Bronchial epithelial cell (primary cell): ENCODE results near the gene LCOR. TPM values are rescaled to one million over a fixed set of nuclear protein-coding genes. Genes with fewer than 3 reads are reported as not detected.

Experiments used
- DNase-seq: peaks from one replicate; pipeline ENCODE4 v3.0.0-alpha.2; 2010; ENCODE audit warnings: low read depth
- FAIRE-seq: peaks from 2 replicates; lab custom pipeline; 2011; peaks lifted over from hg19 to GRCh38; lab: Jason Lieb, UNC
- H3K27me3 ChIP-seq: 2 replicates; pipeline ENCODE4 v1.5.1; 2011; ENCODE audit warnings: low read length; ENCODE audit not compliant: control insufficient read depth, insufficient read depth
- H3K36me3 ChIP-seq: 2 replicates; pipeline ENCODE4 v1.5.1; 2011; ENCODE audit warnings: low read length; ENCODE audit not compliant: control insufficient read depth, insufficient read depth
- H3K4me3 ChIP-seq: 2 replicates; pipeline ENCODE4 v1.5.1; 2011; ENCODE audit warnings: mild to moderate bottlenecking, low read depth, low read length, control low read depth
- total RNA-seq: library from RNA; depleted of rRNA; stranded (reverse); fragments of >200 nt; gene quantifications from 2 replicates; pipeline ENCODE4 v1.2.1, GENCODE V29; 2014
- TF ChIP-seq, protein P1 (sequence below): IDR thresholded peaks from 2 replicates; pipeline ENCODE4 v1.5.1; 2011; ENCODE audit warnings: mild to moderate bottlenecking, moderate library complexity, low read length, control low read depth, inconsistent platforms; ENCODE audit not compliant: insufficient read depth, severe bottlenecking

The LCOR gene
- total RNA-seq, 1 donor from 2014 or later = 29.5 TPM

GRCh38 chr10:96975136-96975535 is 143.0 kb downstream of the LCOR start:
- Histone ChIP-seq H3K4me3 (no peak overlapping the region), H3K27me3 (no peaks in the 10 kb centered on the region), H3K36me3 (no peaks in the 10 kb centered on the region)
- TF ChIP-seq, protein P1, sequence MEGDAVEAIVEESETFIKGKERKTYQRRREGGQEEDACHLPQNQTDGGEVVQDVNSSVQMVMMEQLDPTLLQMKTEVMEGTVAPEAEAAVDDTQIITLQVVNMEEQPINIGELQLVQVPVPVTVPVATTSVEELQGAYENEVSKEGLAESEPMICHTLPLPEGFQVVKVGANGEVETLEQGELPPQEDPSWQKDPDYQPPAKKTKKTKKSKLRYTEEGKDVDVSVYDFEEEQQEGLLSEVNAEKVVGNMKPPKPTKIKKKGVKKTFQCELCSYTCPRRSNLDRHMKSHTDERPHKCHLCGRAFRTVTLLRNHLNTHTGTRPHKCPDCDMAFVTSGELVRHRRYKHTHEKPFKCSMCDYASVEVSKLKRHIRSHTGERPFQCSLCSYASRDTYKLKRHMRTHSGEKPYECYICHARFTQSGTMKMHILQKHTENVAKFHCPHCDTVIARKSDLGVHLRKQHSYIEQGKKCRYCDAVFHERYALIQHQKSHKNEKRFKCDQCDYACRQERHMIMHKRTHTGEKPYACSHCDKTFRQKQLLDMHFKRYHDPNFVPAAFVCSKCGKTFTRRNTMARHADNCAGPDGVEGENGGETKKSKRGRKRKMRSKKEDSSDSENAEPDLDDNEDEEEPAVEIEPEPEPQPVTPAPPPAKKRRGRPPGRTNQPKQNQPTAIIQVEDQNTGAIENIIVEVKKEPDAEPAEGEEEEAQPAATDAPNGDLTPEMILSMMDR = no peak
- FAIRE-seq = no peak
- no peak for DNase-seq

DNA sequence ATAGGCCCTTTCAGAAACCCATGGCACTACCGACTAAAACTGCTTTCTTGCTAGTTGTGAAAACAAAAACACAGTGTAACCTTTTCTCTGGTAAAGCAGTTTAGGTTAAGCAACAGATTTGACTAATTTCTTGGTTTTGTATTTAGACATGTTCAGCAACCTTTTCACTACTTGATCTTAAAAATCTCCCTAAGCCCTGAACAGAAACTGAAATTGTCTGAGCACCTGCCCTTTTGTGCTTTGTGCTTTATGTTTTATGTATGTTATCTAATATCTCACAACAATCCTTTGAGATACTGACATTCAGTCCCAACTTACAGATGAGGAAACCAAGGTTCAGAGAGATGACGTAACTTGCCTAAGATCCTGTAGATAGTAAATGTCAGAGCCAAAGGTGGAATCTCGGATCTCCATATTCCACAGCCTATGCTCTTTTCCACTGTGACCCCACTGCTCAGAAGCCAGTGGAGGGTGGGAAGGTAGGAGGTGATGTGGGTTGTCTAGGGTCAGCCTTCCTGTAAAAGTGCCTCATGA is 146.6 kb downstream of the LCOR start:
- Histone ChIP-seq H3K27me3 (no peaks in the 10 kb centered on the region), H3K36me3 (peaks cover 2% of the 10 kb centered on the region), H3K4me3 (no peak overlapping the region)
- DNase-seq = no peak
- TF ChIP-seq, protein P1 = no peak
- no peak for FAIRE-seq

- FAIRE-seq (no peak), DNase-seq (no peak)
- TF ChIP-seq, protein P1 = no peak
- Histone ChIP-seq H3K27me3 (no peaks in the 10 kb centered on the region), H3K4me3 (no peak overlapping the region), H3K36me3 (peaks cover 2% of the 10 kb centered on the region)
Observed at GRCh38 chr10:96982149-96982930, 150.2 kb downstream of the LCOR start.

GRCh38 chr10:96984541-96985131 is 152.5 kb downstream of the LCOR start:
- TF ChIP-seq, protein P1 = no peak
- FAIRE-seq = no peak
- H3K4me3 ChIP-seq = no peak overlapping the region
- no peaks in the 10 kb centered on the region for H3K27me3 ChIP-seq
- no peak for DNase-seq
- H3K36me3 ChIP-seq = peaks cover 2% of the 10 kb centered on the region

DNA sequence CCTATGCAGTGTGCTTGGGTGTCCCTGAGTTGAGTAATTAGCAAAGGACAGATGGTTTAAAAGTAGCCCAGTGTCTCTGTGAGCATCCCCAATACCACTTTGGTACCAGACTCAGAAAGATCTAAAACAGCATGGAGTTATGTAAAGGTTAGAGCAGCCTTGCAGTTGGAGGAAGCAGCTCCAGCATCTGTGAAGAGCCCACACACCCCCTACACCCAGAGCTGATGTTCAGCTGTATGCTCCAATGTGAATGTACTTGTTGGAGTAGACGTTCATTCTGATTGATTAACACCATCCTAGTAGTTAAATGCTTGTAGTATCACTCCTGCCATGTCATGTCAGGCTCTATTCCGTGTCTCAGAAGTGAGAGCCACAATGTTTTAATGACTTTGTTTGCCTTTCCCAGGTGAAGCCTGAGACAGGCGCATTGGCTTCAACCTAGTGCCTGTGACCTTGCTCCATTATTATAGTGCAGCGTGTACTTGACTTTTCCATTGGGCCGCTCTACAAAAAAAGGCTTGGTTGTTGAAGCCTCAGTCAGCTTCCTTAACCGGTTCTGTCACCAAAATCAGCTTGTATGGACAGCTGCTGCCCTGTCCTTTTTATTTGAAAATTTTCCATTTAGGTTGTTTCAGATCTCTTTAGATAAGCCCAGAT is 154.2 kb downstream of the LCOR start:
- no peaks in the 10 kb centered on the region for H3K27me3 ChIP-seq
- TF ChIP-seq, protein P1 = no peak
- DNase-seq (no peak), FAIRE-seq (peak; percentile 94)
- peaks cover 2% of the 10 kb centered on the region for H3K36me3 ChIP-seq
- H3K4me3 ChIP-seq = no peak overlapping the region
